Stimulated activated CD8-positive, alpha-beta memory T cell treated with anti-CD3 and anti-CD28 coated beads, Interleukin-12 subunit alpha, Interleukin-12 subunit beta, amount 100 ng/mL, for 24 hours (primary cell): Measurements from ENCODE around the gene SERBP1.
"Not testable (repeated sequence)": the region's sequence is repeated elsewhere in the genome, so short reads cannot be mapped to it uniquely, and the experiment has no call there.

Experiments
- DNase-seq: peaks from one replicate; pipeline ENCODE4 v3.0.0-alpha.2; 2020; ENCODE audit errors: extremely low read depth

The SERBP1 gene

GRCh38 chr1:67440339-67440738 lies 10.1 kb upstream of the SERBP1 start:
- DNase-seq = no peak

- DNase-seq = no peak
These were observed 9.3 kb upstream of the SERBP1 start for GRCh38 chr1:67439277-67440029.

- DNase-seq = no peak
These were observed 7.8 kb upstream of the SERBP1 start for GRCh38 chr1:67437961-67438360.

GRCh38 chr1:67436511-67437055 lies 6.4 kb upstream of the SERBP1 start:
- no peak for DNase-seq

- DNase-seq = no peak
These were observed 4.3 kb upstream of the SERBP1 start for GRCh38 chr1:67434491-67434890.

GRCh38 chr1:67433837-67434236 lies 3.6 kb upstream of the SERBP1 start:
- DNase-seq = no peak

GRCh38 chr1:67432745-67433144 lies 2.5 kb upstream of the SERBP1 start:
- DNase-seq = no peak

- DNase-seq = no peak
These were observed 1.8 kb upstream of the SERBP1 start for GRCh38 chr1:67431869-67432578.

GRCh38 chr1:67431156-67431765 lies 1.1 kb upstream of the SERBP1 start:
- no peak for DNase-seq

- DNase-seq = no peak
These were observed 459 bp downstream of the SERBP1 start for GRCh38 chr1:67429528-67430357.

GRCh38 chr1:67429011-67429527 lies 1.1 kb downstream of the SERBP1 start:
- DNase-seq = peak; percentile 23

GRCh38 chr1:67427947-67428346 lies 2.3 kb downstream of the SERBP1 start:
- no peak for DNase-seq

GRCh38 chr1:67427465-67427864 lies 2.7 kb downstream of the SERBP1 start:
- no peak for DNase-seq

GRCh38 chr1:67420835-67421492 lies 9.2 kb downstream of the SERBP1 start:
- no peak for DNase-seq

GRCh38 chr1:67418839-67419586 lies 11.2 kb downstream of the SERBP1 start:
- DNase-seq = no peak

- DNase-seq = not testable (repeated sequence)
These were observed 12.5 kb downstream of the SERBP1 start for GRCh38 chr1:67417733-67418132.

- no peak for DNase-seq
These were observed 15.2 kb downstream of the SERBP1 start for GRCh38 chr1:67415041-67415440.

GRCh38 chr1:67414574-67414973 lies 15.6 kb downstream of the SERBP1 start:
- DNase-seq = no peak

GRCh38 chr1:67413101-67413500 lies 17.1 kb downstream of the SERBP1 start:
- not testable (repeated sequence) for DNase-seq

- DNase-seq = no peak
These were observed 22.1 kb downstream of the SERBP1 start for GRCh38 chr1:67408148-67408547.
